GM18907 (cell line): ENCODE data around the gene NACAD.

Experiments used
- ATAC-seq: cut with Tn5 transposase; IDR thresholded peaks from one replicate; pipeline ENCODE4 v1.9.1; 2021; ENCODE audit warnings: mild to moderate bottlenecking, moderate library complexity; ENCODE audit not compliant: unreplicated experiment

NACAD gene

DNA sequence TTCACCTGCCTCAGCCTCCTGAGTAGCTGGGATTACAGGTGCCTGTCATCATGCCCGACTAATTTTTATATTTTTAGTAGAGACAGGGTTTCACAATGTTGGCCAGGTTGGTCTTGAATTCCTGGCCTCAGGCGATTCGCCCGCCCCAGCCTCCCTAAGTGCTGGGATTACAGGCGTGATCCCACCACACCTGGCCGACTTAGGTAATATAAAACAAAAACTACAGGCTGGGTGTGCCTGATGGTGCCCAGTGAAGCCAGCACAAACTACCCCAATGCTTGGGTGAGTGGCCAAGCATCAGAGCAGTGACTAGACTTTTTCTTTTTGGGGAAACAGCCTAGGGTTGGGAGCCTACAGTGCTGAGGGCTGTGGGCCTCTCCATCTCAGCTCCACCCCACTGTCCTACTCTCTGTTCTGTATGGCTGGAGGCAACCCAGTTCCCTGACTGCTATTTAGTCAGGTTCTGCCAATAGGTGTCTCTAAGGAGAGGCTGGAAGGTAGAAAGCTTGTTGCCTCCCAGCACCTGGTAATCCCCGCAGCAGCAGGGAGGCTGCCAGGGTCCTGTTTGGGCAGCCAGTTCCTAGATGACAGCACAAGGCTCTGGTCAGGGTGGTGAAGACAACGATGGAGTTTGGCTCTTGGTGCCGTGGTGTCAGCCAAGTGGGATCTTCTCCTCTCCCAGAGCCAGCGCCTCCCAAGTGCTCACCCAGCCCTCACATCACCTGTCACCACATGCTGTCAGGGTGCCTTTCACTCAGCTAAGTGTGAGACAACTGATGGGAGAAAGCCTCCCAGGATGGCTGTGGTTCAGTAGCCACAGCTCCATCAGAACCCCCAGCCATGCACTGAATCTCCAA lies 10.4 kb upstream of the NACAD start:
- no peak for ATAC-seq

DNA sequence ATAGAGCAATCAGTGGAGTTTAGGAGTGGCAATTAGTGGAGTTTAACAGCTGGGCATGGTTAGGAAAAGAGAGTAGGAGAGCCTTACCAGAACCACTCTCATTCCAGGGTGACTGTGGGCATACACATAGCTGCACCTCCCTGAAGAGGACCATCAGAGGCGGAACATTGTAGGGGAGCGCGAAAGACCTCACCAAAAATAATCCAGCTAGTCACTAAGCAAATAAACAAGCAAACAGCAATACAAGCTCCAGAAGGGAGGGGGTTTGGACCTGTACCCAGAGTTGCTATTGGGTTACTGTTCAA lies 4.1 kb upstream of the NACAD start:
- ATAC-seq: no peak

DNA sequence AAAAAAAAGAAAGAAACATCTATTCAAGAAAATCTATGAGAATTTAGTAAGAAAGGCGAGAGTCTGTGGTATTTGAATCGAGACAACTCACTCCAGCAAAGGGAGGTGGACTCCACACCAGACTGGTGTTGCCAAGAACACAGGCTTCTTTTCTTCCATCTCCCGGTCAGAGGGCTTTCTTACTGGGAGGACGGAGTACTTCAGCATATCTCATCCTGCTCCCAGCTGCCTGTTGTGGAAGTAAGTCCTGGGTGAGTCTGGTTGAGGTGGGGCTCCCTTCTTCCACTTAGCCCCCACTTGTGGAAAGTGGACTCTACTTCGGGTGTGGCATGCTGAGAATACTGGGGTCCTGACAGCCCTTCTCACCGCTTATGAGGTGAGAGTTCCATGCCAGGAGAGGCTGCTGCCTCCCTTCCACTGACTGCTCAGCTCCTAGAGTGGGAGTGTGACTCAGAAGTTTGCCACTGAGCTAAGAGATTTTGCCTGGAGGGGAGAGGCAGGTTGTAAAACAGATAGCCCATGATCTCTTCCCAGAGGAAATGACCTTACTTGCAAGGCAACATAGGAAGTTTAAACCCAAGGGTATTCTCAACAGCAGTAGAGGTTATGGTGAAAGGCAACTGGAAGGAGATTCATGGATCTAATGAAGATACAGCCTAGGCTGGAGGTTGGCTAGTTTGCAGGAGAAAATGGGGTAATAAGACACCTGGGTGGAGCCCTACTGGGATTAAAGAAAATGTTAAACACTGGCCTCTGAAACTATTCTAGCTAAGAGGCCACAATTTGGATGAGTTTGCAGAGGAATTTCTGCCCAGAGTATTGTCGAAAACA lies 3.5 kb upstream of the NACAD start:
- ATAC-seq: no peak

DNA sequence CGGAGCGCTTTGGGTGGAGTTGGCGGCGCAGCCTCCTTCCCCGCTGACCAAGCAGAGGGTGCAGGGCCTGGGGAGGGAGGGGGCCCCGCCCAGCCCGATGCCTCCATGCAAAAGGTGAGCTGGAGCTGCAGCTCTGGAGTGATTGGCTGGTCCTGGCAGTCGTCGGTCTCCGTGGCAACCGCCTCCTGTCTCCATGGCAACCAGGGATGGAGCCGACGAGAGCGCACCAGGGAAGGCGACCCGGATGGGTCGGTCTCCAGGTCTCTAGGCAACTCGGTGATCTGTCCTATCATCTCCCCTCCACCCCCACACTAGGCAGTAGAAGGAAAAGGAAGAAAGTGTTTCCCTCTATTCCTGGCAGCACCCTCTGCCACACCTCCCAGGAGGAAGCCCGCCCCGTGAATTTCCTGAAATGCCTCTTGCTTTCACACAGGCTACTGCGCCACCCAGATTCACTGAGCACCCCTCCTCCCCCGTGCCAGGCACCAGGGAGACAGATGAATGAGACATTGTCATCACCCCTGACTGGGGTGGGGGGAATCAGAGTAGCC lies 647 bp upstream of the NACAD start:
- no peak for ATAC-seq

DNA sequence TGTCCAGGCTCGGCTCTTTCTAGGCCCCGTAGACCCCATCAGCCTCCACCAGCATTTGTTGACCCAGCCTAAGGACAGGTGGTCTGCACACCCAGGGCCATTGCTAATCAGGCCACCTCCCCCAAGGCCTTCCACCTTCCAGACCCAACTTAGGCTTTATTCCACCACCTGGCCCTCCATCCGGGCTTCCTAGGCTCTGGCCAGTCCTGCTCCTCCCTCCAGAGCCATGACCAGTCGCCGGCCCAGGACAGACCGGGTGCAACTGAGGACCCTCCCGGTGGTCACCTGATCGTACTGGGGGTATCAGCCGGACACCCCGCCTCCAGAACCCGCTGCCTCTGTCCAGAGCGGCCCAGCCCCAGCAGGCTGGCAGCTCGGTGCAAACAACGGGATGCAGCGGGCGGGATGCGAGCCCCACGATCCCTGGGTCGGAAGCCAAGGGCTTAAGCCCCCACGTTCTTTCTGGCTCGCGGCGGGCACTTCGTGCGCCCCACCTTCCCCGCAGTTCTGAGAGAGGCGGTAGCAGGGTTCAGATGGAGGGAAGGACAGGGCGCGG lies 545 bp downstream of the NACAD start:
- no peak for ATAC-seq

DNA sequence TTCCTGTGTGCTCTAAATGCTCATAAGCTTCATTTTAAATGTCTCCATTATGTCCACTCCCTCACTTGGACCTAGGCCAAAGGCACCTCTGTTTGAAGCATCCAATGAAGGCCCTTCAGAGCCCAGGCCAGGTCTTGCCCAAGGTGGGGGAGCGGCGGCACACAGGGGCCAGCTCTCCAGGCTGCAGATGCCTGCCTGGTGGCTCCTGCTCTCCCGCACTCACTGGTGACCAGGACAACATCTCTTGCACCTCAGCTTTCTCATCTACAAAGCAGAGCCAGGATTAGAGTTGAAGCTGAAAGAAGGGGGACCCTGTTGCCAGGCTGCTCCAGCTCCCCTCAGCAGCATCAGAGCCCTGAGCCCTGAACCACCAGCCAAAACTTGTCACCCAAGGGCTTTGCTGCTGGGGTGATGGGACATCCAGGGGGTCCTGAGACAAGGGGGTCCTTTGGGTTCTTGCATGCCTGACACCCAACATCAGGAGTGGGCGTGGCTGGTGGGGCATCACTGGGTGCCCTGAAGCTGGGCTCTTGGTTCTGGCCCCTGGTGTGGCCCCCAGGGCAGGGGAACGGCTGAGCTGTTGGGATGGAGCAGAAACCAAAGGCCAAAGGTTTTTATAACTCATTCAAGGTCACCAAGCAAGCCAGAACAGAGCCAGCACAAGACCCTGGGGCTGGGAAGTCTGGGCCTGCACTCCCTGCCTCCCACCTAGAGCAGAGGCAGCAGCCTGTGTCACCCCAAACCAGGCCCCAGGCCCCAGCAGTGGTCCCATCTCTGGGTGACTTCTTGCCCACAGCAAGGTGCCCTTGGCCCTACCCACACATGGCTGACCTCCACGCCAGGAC lies 1.2 kb downstream of the NACAD start:
- no peak for ATAC-seq

DNA sequence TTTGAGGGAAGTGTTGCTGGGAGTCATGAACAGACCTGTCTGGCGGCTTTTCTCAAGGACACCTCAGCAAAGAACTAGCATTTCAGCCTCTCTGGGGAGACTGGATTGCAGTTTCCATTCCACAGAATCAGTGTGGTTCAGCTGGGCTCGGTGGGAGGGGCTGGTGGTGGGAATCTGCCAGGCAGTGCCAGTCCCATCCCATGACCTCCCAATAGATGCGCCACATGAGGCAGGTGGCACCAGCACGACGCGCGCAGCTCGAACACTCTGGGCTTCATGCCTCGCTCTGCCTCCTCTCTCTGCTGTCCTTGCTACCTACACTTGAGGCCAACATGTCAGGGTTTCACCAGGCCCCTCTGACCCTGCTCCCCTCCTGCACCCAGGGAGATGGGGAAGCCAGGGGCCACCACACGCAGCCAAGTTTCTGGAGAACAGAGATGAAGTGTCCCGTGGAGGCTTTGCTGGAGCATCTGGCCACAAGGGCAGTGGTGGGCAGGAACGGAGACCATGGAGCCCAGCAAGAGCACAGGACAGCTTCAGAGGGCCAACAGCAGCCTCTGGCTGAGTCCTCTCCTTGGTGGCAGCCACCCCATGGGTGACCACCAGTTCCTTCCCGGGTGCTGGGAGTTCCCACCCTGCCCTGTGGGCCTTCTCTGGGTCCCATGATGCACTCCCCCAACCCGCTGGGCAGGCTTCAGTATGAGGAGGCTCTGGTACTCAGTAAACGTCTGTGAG lies 2.3 kb downstream of the NACAD start:
- no peak for ATAC-seq

DNA sequence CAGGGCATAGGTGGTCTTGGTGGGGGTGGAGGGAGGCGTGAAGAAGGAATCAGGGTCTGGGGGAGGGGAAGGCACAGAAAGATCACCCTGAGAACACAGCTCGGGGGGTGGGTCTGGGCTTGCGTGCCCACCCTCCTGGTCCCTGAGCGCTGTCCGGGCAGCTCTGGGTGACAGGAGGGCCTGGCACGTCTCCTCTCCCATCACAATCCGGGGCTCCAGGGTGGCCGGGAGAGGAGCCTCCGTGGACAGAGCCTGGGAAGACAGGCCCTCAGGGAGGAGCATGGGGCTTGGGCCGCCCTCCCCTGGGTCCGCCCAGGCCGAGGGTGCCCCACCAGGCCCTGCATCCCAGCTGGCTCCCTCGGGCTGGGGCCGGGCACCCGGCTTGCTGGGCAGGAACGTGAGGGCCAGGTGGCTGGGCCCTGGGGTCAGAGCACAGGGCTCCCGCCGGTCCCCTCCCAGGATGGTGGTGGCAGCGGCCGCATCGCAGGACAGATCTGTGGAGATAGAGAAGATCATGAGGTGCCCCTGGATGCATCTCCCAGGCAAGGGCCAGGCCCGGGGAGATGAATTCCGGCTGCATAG lies 3.1 kb downstream of the NACAD start:
- no peak for ATAC-seq

DNA sequence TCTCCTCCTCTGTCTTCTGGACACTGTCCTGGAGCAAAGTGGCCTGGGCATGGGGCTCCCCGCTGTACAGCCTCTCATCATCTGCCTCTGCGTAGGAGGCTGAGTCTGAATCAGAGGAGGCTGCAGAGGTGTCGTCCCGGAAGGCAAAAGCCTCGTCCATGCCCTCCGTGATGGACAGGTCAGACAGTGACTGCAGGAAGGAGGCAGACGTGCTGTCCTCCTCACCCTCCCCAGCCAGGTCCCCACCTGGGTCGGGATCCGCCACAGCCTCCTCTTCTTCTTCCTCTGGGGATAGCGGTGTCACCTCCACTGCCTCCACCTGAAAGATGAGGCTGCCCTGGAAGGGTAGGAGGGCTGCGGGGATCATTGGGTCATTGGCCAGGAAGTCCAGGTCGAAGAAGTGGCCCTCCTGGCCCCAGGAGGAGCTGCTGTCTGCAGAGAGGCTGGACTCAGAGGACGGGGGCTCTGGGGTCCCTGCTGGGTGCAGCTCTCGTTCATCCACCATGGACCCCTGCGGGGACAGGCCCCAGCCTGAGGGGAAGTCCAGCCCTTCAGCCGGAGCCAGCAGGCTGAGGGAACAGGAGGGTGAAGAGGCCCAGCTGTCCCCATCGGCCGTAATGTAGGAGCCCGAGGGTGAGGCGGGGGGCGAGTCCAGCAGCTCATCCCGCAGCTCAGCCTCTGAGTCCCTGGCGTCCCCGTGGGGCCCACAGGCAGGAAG lies 3.7 kb downstream of the NACAD start:
- no peak for ATAC-seq

DNA sequence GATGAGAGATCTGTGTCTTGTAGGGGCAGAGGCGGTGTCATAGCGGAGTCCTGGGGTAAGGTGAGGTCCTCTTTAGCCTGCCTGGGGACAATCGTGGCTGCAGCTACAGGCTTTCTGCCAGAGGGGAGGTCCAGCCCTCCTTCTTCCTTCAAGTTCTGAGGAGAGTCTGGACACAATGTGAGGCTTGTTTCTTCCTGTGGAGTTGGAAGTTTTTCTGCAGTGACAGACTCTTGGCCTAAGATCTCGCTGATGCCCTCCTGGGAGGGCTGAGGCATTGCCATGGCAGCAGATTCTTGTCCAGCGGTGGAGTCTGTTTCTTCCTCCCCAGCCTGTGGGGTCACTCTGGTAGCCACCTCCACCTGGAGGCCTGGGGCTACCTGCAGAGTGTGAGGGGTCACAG lies 4.4 kb downstream of the NACAD start:
- no peak for ATAC-seq

DNA sequence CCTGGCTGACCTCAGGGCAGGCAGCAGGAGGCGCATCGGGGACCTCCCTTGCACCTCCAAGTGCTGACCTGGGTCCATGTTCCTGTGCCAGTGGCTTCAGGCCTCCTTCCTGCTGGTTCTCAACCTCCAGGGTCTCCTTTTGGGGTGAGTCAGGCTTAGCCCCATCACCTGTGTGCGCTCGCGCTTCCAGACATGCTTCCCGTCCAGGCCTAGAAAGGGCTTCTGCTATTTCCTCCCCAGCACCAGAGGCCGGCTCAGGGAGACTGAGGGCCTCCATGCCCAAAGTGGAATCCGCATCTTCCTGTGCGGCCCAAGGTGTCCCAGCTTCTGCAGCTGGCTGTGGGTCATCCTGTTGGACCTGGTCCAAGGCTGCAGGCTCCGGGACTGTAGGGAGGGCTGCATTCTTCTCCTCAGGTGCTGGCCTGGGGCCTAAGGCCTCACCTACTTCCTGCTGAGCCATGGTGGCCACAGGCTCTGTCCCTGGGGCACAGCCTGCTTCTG lies 5.9 kb downstream of the NACAD start:
- no peak for ATAC-seq

DNA sequence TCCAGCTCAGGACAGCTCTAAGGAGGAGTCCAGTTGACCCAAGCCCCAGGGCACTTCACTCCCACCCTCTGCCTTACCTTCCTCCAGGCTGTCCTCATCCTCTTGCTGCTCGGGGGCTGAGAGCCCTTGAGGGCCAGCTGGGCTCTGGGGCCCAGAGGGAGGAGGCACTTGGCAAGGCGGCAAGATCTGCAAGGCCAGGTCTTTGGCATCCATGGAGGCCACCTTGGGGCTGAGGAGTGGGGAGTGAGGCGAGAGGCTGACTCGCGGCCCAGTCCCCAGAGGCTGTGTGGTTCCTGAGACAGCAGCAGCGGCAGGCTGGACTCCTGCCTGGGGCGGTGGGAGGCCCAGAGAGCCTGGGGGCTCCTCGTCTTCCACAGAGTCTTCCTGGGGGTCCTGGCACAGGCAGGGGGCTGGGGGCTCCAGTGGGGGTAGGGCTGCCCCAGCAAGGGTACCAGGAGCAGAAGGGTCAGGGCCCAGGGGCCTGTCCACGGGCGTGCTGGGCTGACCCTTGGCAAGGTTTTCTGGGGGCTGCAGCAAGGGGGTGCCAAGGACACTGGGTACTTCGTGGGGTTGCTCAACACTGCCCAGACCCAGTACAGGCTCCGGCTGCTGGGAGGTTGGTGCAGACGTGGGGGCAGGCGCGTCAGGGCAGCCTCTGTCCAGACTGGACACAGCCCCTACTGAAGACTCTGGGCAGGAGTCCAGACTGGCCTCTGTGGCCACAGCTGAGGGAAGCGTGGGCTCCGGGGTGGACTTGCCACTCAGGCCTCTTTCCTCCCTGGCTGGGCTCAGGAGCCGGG lies 6.5 kb downstream of the NACAD start:
- no peak for ATAC-seq

DNA sequence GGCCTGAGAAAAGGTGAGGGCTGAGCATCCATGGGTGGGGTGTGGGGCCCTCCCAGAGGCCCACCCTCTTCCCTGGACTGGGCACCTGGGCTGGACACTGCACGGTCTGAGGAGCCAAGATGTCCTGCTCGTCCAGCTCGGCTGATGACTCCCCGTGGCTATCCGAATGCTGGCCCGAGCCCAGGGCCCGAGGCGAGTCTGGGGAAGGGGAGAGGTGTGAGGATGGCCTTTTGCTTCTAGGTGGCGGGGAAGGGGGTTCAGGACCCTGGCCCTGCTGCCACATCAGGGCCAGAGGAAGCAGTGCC lies 7.1 kb downstream of the NACAD start:
- no peak for ATAC-seq

DNA sequence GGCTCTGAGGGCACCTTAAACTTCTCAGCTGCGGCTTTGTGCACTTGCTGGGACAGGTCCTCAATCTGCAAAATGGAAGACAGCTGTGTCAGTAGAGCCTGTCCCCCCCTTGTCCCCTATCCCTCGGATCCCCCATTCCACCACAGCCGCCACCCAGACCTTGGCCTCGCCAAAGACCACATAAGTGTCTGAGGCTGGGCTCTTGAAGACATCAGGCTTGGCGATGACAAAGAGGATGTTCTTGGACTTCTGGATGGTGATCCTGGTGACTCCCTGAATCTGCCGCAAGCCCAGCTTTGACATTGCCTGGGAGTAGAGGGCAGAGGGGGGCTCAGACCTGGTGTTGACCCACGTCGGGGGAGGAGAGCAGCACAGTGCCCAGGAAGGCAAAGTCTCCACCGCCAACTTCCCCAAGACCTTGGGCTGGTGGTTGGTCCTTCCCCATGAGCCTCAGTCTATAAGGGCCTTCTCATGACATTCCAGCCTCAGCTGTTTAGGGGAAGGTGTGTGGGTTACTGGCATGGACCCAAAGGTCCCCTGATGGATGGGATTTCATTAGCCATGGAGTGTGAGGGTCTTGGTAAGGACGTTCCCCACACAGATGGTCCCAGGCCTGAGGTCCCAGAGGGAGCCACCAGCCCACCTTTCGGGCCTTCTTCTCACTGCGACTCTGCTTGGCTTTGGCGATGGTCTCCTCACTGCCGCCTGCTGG lies 7.7 kb downstream of the NACAD start:
- no peak for ATAC-seq

DNA sequence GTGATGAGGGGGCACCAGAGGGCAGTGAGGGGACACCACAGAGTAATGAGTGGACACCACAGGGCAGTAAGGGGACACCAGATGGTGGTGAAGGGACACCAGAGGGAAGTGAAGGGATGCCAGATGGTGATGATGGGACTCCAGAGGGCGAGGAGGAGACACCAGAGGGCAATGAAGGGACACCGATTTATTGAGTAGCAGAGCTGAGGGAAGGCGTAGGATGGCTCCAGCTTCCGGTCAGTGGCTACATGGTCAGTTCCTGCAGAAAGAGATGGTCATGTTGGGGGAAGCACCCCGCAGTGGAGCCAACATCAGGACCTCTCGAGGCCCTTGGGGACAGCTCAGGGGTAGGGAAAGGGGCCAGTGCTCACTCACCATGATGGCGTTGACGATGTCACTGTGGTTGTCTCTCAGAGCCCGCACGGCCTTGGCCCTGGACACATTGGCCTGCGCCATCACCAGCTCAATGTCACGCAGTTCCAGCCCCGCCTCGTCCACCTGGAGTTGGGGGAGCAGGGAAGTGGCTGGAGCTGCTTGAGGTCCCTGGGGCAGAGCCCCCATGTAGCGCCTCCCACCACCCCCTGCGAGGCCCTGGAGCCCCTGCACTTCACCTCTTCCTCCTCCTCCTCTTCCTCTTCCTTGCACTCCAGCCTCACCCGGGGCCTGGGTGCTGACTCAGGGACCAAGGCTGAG lies 8.4 kb downstream of the NACAD start:
- no peak for ATAC-seq

DNA sequence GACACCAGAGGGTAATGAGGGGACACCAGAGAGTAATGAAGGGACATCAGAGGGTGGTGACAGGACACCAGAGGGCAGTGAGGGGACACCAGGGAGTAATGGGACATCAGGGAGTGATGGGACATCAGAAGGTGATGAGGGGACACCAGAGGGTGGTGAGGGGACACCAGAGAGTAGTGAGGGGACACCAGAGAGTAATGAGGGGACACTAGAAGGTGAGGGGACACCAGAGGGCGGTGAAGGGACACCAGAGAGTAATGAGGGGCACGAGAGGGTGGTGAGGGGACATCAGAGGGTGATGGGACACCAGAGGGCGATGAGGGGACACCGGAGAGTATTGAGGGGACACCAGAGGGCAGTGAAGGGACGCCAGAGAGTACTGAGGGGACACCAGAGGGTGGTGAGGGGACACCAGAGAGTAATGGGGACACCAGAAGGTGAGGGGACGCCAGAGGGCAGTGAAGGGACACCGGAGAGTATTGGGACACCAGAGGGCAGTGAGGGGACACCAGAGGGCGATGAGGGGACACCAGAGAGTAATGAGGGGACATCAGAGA lies 10.6 kb downstream of the NACAD start:
- ATAC-seq: no peak

DNA sequence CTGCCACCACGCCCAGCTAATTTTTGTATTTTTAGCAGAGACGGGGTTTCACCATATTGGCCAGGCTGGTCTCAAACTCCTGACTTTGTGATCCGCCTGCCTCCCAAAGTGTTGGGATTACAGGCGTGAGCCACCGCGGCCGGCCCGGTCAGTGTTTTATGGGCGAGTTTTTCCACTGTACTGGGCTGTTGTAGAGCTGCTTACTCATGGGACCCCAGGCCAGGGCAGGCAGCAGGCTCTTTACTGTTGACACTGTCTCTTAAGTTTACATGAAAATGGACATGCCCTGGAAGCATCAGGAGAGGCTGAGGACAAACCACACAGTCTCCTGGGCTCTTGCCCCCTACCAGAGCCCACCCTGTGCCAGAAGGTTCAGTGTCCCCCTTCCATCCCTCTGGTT lies 11.2 kb downstream of the NACAD start:
- ATAC-seq: no peak
